HepG2 (cell line): Measurements from ENCODE around the gene MYH9. TPM values are rescaled to one million over a fixed set of nuclear protein-coding genes. Genes with fewer than 3 reads are reported as not detected.

Experiments
- BHLHE40 ChIP-seq: IDR thresholded peaks from 2 replicates; pipeline ENCODE4 v1.6.1; 2011; ENCODE audit warnings: low read length, improper control_type of control experiment
- CEBPG ChIP-seq: IDR thresholded peaks from 2 replicates; pipeline ENCODE4 v1.6.1; 2016
- FLYWCH1 ChIP-seq: sonication (generic); formaldehyde crosslinking; IDR thresholded peaks from 2 replicates; pipeline ENCODE4 v1.8.1; 2023; ENCODE audit warnings: mild to moderate bottlenecking, missing genetic modification reagents
- GTF2F1 ChIP-seq: fragments of 150-350 bp; IDR thresholded peaks from 2 replicates; pipeline ENCODE4 v1.6.1; 2014; ENCODE audit warnings: low read length
- KDM5A ChIP-seq: fragments of 200-600 bp; sonication (generic); IDR thresholded peaks from 2 replicates; pipeline ENCODE4 v1.7.0; 2018; ENCODE audit warnings: antibody characterized with exemption, mild to moderate bottlenecking, low read length, borderline replicate concordance
- NFIC ChIP-seq: IDR thresholded peaks from 2 replicates; pipeline ENCODE4 v1.6.1; 2012; ENCODE audit warnings: mild to moderate bottlenecking, low read length, inconsistent platforms
- NR2F2 ChIP-seq: IDR thresholded peaks from 2 replicates; pipeline ENCODE4 v1.6.1; 2012; ENCODE audit warnings: low read depth, inconsistent platforms, borderline replicate concordance
- RFXAP ChIP-seq: sonication (generic); formaldehyde crosslinking; IDR thresholded peaks from 2 replicates; pipeline ENCODE4 v1.4.0; 2020; ENCODE audit warnings: missing genetic modification reagents, borderline replicate concordance
- SIN3B ChIP-seq: fragments of 150-350 bp; IDR thresholded peaks from 2 replicates; pipeline ENCODE4 v1.6.1; 2014; ENCODE audit warnings: low read length
- SMAD1 ChIP-seq: sonication (generic); formaldehyde crosslinking; IDR thresholded peaks from 2 replicates; pipeline ENCODE4 v1.4.0; 2020; ENCODE audit warnings: missing genetic modification reagents, low read depth, mild to moderate bottlenecking, borderline replicate concordance
- SRSF9 ChIP-seq: fragments of 200-400 bp; formaldehyde crosslinking; IDR thresholded peaks from 2 replicates; pipeline ENCODE4 v1.6.1; 2018; ENCODE audit warnings: borderline replicate concordance, mild to moderate bottlenecking, low read depth, low read length; ENCODE audit not compliant: insufficient read depth, poor library complexity, severe bottlenecking
- ZNF160 ChIP-seq: sonication (generic); formaldehyde crosslinking; IDR thresholded peaks from 2 replicates; pipeline ENCODE4 v1.8.0; 2022; ENCODE audit warnings: mild to moderate bottlenecking, inconsistent platforms, missing genetic modification reagents
- ZNF263 ChIP-seq: sonication (generic); formaldehyde crosslinking; IDR thresholded peaks from 2 replicates; pipeline ENCODE4 v1.4.0; 2020; ENCODE audit warnings: missing genetic modification reagents
- ZNF264 ChIP-seq: sonication (generic); formaldehyde crosslinking; IDR thresholded peaks from 2 replicates; pipeline ENCODE4 v1.4.0; 2020; ENCODE audit warnings: missing genetic modification reagents
- ZNF317 ChIP-seq: sonication (generic); formaldehyde crosslinking; IDR thresholded peaks from 2 replicates; pipeline ENCODE4 v1.5.0; 2020; ENCODE audit warnings: mild to moderate bottlenecking, missing genetic modification reagents
- ZNF432 ChIP-seq: sonication (generic); formaldehyde crosslinking; IDR thresholded peaks from 2 replicates; pipeline ENCODE4 v1.5.0; 2020; ENCODE audit warnings: missing genetic modification reagents, mild to moderate bottlenecking, borderline replicate concordance
- ZNF589 ChIP-seq: sonication (generic); formaldehyde crosslinking; conservative IDR thresholded peaks from 2 replicates; pipeline ENCODE4 v1.8.0; 2022; ENCODE audit warnings: mild to moderate bottlenecking, moderate library complexity, missing genetic modification reagents
- ZNF775 ChIP-seq: sonication (generic); formaldehyde crosslinking; IDR thresholded peaks from 2 replicates; pipeline ENCODE4 v1.4.0; 2020; ENCODE audit warnings: missing genetic modification reagents, mild to moderate bottlenecking, moderate library complexity, borderline replicate concordance
- ZSCAN25 ChIP-seq: sonication (generic); formaldehyde crosslinking; IDR thresholded peaks from 2 replicates; pipeline ENCODE4 v1.8.0; 2022; ENCODE audit warnings: mild to moderate bottlenecking, missing genetic modification reagents
- polyA plus RNA-seq, 8 experiments: library from polyadenylated mRNA; depleted of rRNA in 3 of 8; stranded (reverse) in 7 of 8; unstranded in 1 of 8; fragments of >200 nt; fragmentation: Illumina TruSeq in 4 of 8; extraction: Trizol in 4 of 8; gene quantifications; 2 replicates each; pipeline versions ENCODE4 v1.2.1 to v1.2.3, GENCODE V29; 2011 to 2016; ENCODE audit warnings: low read depth in 4 of 8, missing spikeins in 1 of 8, mixed read lengths in 1 of 8; ENCODE audit not compliant: insufficient read depth in 1 of 8
- total RNA-seq, 5 experiments: library from RNA; depleted of rRNA; stranded (reverse); fragments of >200 nt; fragmentation: Illumina TruSeq; extraction: Trizol; gene quantifications; 2 replicates each; pipeline ENCODE4 v1.2.3, GENCODE V29; 2016; ENCODE audit warnings: low read depth in 1 of 5
- TF ChIP-seq, protein P1 (sequence below): sonication (generic); formaldehyde crosslinking; IDR thresholded peaks from 2 replicates; pipeline ENCODE4 v1.4.0; 2020; ENCODE audit warnings: mild to moderate bottlenecking, low read depth, missing genetic modification reagents
- TF ChIP-seq, protein P2 (sequence below): sonication (generic); formaldehyde crosslinking; IDR thresholded peaks from 2 replicates; pipeline ENCODE4 v1.5.1; 2020; ENCODE audit warnings: missing genetic modification reagents, mild to moderate bottlenecking, borderline replicate concordance
- TF ChIP-seq, protein P3 (sequence below): sonication (generic); formaldehyde crosslinking; IDR thresholded peaks from 2 replicates; pipeline ENCODE4 v1.5.0; 2020; ENCODE audit warnings: missing genetic modification reagents
- TF ChIP-seq, protein P4 (sequence below): sonication (generic); formaldehyde crosslinking; IDR thresholded peaks from 2 replicates; pipeline ENCODE4 v1.5.0; 2020; ENCODE audit warnings: mild to moderate bottlenecking, missing genetic modification reagents

The MYH9 gene
- total and polyA plus RNA-seq, 2 of the 13 experiments (the other 11 are each of a cell fraction or from before 2014, with no cell fraction given) = 50.7 to 98.5 TPM

DNA sequence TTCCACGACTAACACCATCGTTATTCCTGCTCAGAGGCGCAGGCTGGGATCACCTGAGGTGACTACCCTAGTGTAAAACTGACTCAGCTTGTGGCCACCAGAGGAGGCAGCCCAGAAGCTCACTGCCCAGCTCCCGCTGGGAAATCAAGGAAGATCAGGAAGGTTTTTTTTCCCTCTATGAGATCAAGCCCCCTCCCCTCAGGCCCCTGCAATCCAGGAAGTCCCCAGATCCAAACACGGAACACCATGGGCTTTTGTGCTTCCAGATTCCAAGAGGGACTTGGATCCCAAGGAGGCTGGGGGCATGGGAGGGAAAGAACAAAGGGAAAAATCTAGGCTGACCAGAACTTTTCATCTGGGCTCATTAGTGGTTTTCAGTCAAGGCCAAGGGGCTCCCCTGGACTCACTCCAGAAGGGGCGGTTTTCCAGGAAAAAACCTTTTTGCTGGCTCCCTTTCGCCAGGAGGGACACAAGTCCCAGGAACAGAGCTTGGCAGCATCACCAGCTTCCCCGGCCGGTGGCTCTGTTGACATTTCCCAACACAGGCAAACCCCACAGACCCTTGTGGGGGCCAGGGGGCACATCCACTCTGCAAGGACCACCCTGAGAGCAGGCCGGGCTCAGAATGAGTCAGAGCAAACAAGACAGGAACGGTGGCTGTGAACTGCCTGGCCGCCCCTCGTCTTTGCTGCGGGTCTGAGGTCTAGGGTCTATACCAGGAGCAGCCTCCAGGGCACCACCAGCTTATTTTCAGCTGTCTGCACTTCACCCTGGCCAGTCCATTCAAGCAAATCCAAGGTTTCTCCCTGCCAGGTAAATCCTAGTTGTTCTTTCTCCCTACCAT, 36.8 kb downstream of the MYH9 start (continued):
- TF ChIP-seq, protein P1, sequence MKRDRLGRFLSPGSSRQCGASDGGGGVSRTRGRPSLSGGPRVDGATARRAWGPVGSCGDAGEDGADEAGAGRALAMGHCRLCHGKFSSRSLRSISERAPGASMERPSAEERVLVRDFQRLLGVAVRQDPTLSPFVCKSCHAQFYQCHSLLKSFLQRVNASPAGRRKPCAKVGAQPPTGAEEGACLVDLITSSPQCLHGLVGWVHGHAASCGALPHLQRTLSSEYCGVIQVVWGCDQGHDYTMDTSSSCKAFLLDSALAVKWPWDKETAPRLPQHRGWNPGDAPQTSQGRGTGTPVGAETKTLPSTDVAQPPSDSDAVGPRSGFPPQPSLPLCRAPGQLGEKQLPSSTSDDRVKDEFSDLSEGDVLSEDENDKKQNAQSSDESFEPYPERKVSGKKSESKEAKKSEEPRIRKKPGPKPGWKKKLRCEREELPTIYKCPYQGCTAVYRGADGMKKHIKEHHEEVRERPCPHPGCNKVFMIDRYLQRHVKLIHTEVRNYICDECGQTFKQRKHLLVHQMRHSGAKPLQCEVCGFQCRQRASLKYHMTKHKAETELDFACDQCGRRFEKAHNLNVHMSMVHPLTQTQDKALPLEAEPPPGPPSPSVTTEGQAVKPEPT = no peak
- TF ChIP-seq KDM5A (no peak), SMAD1 (CRISPR knock-in tag) (no peak), ZNF317 (CRISPR knock-in tag) (no peak), ZNF432 (CRISPR knock-in tag) (no peak), ZNF160 (CRISPR knock-in tag) (no peak), NFIC (peak; percentile 68; the same call in 1 of the 2 replicates), ZNF264 (CRISPR knock-in tag) (peak; percentile 89), FLYWCH1 (CRISPR knock-in tag) (no peak), RFXAP (CRISPR knock-in tag) (peak; percentile 50; the same call in 1 of the 2 replicates), SRSF9 (no peak), ZNF775 (CRISPR knock-in tag) (no peak), NR2F2 (peak; percentile 67), BHLHE40 (peak; percentile 49; the same call in 1 of the 2 replicates), ZNF589 (CRISPR knock-in tag) (no peak), ZNF263 (CRISPR knock-in tag) (peak; percentile 16; the same call in 1 of the 2 replicates), SIN3B (no peak), ZSCAN25 (CRISPR knock-in tag) (no peak; the same call in 1 of the 2 replicates), CEBPG (CRISPR knock-in tag) (peak; percentile 84), GTF2F1 (no peak)
- TF ChIP-seq, protein P2, sequence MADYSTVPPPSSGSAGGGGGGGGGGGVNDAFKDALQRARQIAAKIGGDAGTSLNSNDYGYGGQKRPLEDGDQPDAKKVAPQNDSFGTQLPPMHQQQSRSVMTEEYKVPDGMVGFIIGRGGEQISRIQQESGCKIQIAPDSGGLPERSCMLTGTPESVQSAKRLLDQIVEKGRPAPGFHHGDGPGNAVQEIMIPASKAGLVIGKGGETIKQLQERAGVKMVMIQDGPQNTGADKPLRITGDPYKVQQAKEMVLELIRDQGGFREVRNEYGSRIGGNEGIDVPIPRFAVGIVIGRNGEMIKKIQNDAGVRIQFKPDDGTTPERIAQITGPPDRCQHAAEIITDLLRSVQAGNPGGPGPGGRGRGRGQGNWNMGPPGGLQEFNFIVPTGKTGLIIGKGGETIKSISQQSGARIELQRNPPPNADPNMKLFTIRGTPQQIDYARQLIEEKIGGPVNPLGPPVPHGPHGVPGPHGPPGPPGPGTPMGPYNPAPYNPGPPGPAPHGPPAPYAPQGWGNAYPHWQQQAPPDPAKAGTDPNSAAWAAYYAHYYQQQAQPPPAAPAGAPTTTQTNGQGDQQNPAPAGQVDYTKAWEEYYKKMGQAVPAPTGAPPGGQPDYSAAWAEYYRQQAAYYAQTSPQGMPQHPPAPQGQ = no peak
- TF ChIP-seq, protein P3, sequence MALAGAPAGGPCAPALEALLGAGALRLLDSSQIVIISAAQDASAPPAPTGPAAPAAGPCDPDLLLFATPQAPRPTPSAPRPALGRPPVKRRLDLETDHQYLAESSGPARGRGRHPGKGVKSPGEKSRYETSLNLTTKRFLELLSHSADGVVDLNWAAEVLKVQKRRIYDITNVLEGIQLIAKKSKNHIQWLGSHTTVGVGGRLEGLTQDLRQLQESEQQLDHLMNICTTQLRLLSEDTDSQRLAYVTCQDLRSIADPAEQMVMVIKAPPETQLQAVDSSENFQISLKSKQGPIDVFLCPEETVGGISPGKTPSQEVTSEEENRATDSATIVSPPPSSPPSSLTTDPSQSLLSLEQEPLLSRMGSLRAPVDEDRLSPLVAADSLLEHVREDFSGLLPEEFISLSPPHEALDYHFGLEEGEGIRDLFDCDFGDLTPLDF (CRISPR knock-in tag) = no peak
- TF ChIP-seq, protein P4, sequence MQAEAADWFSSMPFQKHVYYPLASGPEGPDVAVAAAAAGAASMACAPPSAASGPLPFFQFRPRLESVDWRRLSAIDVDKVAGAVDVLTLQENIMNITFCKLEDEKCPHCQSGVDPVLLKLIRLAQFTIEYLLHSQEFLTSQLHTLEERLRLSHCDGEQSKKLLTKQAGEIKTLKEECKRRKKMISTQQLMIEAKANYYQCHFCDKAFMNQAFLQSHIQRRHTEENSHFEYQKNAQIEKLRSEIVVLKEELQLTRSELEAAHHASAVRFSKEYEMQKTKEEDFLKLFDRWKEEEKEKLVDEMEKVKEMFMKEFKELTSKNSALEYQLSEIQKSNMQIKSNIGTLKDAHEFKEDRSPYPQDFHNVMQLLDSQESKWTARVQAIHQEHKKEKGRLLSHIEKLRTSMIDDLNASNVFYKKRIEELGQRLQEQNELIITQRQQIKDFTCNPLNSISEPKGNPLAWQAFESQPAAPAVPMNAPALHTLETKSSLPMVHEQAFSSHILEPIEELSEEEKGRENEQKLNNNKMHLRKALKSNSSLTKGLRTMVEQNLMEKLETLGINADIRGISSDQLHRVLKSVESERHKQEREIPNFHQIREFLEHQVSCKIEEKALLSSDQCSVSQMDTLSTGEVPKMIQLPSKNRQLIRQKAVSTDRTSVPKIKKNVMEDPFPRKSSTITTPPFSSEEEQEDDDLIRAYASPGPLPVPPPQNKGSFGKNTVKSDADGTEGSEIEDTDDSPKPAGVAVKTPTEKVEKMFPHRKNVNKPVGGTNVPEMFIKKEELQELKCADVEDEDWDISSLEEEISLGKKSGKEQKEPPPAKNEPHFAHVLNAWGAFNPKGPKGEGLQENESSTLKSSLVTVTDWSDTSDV (CRISPR knock-in tag) = no peak; the same call in 1 of the 2 replicates
